Fibroblast of mammary gland (primary cell): Measurements from ENCODE around the gene GEMIN5.

Source experiments
- DNase-seq: peaks from one replicate; pipeline ENCODE4 v3.0.0-alpha.2; 2010; ENCODE audit warnings: low read depth
- H3K4me3 ChIP-seq: 2 replicates; pipeline ENCODE4 v1.5.1; 2011; ENCODE audit warnings: low read depth, mild to moderate bottlenecking, low read length, moderate library complexity; ENCODE audit not compliant: control insufficient read depth
- TF ChIP-seq, protein P1 (sequence below): conservative IDR thresholded peaks from 2 replicates; pipeline ENCODE4 v1.5.1; 2011; ENCODE audit warnings: low read depth, low read length, inconsistent platforms; ENCODE audit not compliant: control insufficient read depth, insufficient read depth

Gene GEMIN5

DNA sequence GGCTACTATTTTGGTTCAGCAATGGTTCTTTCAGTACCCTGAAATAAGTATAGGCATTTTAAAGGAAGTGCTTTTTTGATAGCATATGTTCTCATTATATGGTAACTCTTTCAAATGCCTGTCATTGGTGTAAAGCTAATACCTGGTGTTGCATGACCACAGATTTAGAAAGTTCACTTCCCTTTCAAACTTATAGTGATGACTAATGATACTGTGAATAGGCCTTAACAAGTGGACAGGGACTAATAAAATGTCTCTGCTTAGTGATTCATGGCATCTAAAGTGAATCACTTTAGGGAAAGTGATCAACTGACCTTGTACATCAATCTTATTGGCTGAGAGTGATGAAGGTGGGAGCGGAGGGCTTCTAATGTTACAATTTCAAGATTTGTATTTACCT is 24.5 kb upstream of the GEMIN5 start:
- TF ChIP-seq, protein P1, sequence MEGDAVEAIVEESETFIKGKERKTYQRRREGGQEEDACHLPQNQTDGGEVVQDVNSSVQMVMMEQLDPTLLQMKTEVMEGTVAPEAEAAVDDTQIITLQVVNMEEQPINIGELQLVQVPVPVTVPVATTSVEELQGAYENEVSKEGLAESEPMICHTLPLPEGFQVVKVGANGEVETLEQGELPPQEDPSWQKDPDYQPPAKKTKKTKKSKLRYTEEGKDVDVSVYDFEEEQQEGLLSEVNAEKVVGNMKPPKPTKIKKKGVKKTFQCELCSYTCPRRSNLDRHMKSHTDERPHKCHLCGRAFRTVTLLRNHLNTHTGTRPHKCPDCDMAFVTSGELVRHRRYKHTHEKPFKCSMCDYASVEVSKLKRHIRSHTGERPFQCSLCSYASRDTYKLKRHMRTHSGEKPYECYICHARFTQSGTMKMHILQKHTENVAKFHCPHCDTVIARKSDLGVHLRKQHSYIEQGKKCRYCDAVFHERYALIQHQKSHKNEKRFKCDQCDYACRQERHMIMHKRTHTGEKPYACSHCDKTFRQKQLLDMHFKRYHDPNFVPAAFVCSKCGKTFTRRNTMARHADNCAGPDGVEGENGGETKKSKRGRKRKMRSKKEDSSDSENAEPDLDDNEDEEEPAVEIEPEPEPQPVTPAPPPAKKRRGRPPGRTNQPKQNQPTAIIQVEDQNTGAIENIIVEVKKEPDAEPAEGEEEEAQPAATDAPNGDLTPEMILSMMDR: no peak
- peak; percentile 78 for DNase-seq

DNA sequence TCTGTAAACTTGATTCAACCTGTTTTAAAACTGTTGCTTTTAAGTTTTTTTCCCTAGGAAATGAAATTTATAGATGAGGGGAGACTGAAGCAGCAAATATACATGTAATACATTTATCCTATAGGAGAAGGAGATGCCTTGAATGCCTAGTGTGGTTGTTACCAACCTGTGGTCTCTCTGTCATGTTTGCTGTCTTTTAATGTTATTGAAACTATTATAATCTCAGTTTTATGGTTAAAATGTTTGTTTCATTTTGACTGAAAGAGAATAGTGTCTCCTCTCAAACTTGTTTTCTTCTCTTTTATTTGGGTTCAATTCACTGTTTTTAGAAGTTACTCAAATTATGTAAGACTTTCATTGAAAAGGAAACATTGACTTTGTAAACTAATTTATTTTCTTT is 18.7 kb upstream of the GEMIN5 start:
- TF ChIP-seq, protein P1: no peak
- no peak overlapping the region for H3K4me3 ChIP-seq
- no peak for DNase-seq

More for the DNA sequence above, 24.5 kb upstream of the GEMIN5 start:
- no peak overlapping the region for H3K4me3 ChIP-seq

DNA sequence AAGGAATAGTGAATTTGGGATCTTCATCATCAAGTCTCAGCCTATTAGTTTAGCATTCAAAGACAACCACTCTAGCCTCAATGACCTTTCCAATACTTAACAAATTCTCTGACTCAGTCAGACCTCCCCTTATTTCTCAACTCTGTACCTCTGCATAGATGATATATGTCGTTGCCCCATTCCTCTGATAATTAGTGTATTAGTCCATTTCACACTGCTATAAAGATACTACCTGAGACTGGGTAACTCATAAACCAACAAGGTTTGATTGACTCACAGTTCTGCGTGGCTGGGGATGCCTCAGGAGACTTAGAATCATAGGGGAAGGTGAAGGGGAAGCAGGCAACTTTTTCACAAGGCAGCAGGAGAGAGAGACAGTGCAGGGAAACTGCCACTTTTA is 11.8 kb upstream of the GEMIN5 start:
- H3K4me3 ChIP-seq: no peak overlapping the region
- DNase-seq: peak; percentile 28
- TF ChIP-seq, protein P1: no peak

DNA sequence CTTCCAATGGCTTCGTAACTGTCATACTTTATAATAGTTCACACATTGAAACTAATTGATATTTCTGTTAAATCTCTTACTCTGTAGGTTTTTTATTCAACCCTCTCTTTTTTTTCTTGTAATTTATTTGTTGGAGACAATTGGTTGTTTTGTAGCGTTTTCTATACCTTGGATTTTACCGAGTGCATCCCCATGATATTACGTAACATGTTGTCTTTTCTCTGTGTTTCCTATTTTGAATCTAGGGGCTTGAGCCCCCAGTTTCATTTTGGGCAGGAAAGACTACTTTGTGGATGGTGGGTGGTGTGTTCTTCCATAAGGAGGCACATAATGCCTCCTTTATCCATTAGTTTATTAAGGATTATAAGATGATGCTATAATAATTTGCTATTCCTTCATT is 10.3 kb upstream of the GEMIN5 start:
- no peak for DNase-seq
- TF ChIP-seq, protein P1: no peak
- no peak overlapping the region for H3K4me3 ChIP-seq

DNA sequence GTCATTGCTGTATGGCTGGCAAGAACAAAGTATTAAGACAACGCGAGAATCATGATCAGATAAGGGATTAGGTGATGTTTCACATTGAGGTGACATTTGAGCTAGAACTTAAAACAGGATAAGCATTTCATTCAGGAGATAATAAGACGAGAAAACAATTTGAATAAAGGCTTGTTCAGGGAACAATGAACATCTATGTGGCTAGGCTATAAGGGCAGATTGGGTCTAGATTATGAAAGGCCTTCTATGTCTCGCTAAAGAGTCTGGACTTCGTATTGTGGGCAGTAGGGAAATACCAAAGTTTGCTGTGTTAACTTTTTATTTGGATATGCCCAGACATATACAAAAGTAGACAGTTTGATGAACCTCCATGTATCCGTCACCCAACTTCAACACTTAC is 9.8 kb upstream of the GEMIN5 start:
- TF ChIP-seq, protein P1: no peak
- no peak overlapping the region for H3K4me3 ChIP-seq
- no peak for DNase-seq

DNA sequence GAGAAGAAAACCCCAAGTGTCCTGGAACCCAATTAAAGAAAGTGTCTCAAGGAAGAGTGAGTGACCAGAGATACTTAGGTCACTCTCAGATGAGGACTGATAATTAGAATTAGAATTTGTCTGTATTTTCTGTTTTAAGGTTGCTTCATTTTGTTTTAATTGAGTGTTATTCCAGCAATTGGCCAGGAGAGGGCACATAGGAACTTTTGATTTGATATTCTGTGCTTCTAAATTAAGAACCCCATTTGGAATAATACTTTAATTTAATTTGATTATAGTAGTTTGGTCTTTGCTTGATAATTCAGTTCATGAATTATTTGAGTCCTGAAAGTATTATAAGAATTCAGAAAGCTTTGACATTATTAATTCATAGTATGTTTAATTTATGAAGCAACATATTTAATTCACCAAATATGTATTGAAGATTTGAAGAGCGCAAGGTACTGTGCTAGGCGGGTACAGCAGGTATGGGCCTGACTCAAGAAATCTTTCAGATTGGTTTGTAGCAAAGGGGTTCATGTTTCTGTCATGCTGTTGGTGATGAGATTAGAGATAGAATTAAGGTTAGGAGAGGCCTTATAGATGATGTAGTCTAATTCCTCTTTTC is 7.8 kb upstream of the GEMIN5 start:
- DNase-seq: peak; percentile 43
- no peak overlapping the region for H3K4me3 ChIP-seq
- TF ChIP-seq, protein P1: peak; percentile 57

DNA sequence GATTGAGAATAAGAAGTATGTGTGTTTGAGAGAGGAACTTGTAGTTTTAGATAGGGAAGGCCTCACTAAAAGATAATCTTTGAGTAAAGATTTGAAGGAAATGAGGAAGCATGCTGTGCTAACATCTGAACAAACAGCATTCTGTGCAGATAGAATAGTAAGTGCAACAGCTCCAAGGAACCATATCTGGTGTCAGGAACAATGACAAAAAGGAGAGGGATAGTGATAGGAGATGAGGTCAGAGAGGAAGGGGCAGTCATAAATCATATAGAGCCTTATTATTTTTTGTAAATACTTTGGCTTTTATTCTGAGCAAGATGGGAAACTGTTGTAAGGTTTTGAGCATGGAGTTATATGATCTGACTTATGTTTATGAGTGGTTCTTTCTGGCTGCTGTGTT is 6.7 kb upstream of the GEMIN5 start:
- no peak overlapping the region for H3K4me3 ChIP-seq
- no peak for DNase-seq

More for the DNA sequence above, 6.7 kb upstream of the GEMIN5 start:
- TF ChIP-seq, protein P1: no peak
